ENCODE measurements around the gene ADAMTS14. TPM values are rescaled to one million over a fixed set of nuclear protein-coding genes. Genes with fewer than 3 reads are reported as not detected.
"Not testable (repeated sequence)": the region's sequence is repeated elsewhere in the genome, so short reads cannot be mapped to it uniquely, and the experiment has no call there.

Gene ADAMTS14
- total RNA-seq, 3 donors from 2014 or later = under 0.01 to 0.15 (median under 0.01) TPM

DNA sequence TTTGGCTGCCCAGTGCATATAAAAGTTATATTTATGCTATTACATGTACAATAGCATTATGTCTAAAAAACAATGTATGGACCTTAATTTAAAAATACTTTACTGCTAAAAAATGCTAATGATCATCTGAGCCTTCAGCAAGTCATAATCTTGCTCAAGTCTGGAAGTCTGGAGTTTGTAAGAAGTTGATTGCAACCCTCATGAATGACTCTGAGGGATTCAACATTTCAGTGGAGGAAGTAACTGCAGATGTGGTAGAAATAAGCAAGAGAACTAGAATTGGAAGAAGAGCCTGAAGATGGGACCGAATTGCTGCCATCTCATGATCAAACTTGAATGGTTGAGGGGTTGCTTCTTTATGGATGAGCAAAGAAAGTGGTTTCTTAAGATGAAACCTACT is 13.0 kb upstream of the ADAMTS14 start:
- Histone ChIP-seq H3K36me3 (no peaks in the 10 kb centered on the region), H3K27me3 (no peaks in the 10 kb centered on the region), H3K9me3 (peaks cover 0 to 10% of the 10 kb centered on the region in 2 donors), H3K4me1 (no peaks in the 10 kb centered on the region), H3K4me3 (no peak overlapping the region), H3K27ac (no peak overlapping the region)
- intact Hi-C loops (cut with DNase I; ENCODE audit: low total_unique reads) = no loop called here
- DNase-seq (ENCODE audit: low spot score in 2 of 2) = no peak
- no peak for TF ChIP-seq POLR2AphosphoS5 (IDR thresholded peaks at IDR 0.05)
- TF ChIP-seq, protein P1, sequence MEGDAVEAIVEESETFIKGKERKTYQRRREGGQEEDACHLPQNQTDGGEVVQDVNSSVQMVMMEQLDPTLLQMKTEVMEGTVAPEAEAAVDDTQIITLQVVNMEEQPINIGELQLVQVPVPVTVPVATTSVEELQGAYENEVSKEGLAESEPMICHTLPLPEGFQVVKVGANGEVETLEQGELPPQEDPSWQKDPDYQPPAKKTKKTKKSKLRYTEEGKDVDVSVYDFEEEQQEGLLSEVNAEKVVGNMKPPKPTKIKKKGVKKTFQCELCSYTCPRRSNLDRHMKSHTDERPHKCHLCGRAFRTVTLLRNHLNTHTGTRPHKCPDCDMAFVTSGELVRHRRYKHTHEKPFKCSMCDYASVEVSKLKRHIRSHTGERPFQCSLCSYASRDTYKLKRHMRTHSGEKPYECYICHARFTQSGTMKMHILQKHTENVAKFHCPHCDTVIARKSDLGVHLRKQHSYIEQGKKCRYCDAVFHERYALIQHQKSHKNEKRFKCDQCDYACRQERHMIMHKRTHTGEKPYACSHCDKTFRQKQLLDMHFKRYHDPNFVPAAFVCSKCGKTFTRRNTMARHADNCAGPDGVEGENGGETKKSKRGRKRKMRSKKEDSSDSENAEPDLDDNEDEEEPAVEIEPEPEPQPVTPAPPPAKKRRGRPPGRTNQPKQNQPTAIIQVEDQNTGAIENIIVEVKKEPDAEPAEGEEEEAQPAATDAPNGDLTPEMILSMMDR (IDR thresholded peaks at IDR 0.05) = no peak
- no peak for TF ChIP-seq POLR2A (IDR thresholded peaks at IDR 0.05)

DNA sequence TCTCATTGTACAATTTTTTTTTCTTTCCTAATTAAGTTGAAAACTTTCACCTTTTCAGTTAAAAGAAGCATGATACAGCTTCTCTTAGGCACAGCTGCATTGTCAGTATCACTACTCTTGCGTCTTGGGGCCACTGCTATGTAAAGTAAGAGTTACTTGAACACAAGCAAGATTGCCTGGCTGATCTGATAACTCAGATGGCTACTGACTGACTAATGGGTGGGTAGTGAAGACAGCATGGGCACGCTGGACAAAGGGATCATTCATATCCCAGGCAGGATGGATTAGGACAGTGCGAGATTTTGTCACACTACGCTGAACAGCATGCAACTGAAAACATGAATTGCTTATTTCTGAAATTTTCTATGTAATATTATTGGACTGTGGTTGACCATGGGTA is 11.6 kb upstream of the ADAMTS14 start:
- Histone ChIP-seq H3K4me3 (no peak overlapping the region), H3K36me3 (no peaks in the 10 kb centered on the region), H3K27ac (no peak overlapping the region), H3K9me3 (peaks cover 0 to 10% of the 10 kb centered on the region in 2 donors), H3K27me3 (no peaks in the 10 kb centered on the region), H3K4me1 (no peaks in the 10 kb centered on the region)
- no peak for DNase-seq (ENCODE audit: low spot score in 2 of 2)
- intact Hi-C loops (cut with DNase I; ENCODE audit: low total_unique reads) = no loop called here
- TF ChIP-seq, protein P1 (IDR thresholded peaks at IDR 0.05) = no peak
- TF ChIP-seq POLR2A (IDR thresholded peaks at IDR 0.05) (no peak), POLR2AphosphoS5 (IDR thresholded peaks at IDR 0.05) (no peak)

DNA sequence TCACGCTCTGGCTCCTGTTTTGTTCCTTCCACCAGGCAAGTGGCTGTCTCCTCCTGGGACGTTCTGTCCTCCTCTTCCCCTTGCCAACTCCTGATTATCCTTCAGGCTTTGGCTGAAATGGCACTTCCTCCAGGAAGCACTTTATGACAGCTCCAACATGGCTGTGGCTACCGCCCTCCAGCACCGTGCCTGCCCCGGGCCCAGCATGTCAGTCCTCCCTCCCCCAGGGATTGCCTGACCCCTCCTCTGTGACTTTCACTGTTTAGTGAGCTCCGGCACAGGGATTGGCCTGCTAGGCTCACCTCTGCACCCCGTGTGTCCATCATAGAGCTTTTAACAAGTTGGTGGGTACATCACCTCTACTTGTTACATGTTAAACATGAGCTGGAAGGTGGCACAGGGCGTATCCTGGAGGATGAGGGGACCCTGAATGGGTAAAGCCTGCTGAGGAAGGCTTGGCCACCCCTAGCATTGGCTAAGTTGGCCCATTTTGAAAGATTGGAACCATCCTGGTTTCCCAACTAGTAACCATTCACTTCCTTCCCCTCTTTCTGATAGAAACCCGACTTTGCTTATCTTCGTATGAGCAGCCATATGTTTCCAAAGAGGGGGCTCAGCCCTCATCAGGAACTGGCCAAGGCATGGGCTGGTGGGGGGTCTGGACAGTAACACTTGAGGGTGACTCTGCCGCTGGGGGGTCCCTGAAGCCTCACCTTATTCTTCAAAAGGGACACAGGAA is 10.5 kb upstream of the ADAMTS14 start:
- peak in 1 of 2 donors; percentile 15 for DNase-seq (ENCODE audit: low spot score in 2 of 2)
- H3K9me3 ChIP-seq = peaks cover 0 to 10% of the 10 kb centered on the region in 2 donors
- H3K27me3 ChIP-seq = no peaks in the 10 kb centered on the region
- TF ChIP-seq POLR2A (IDR thresholded peaks at IDR 0.05) (no peak), POLR2AphosphoS5 (IDR thresholded peaks at IDR 0.05) (no peak)
- TF ChIP-seq, protein P1 (IDR thresholded peaks at IDR 0.05) = no peak
- H3K4me3 ChIP-seq = no peak overlapping the region
- H3K4me1 ChIP-seq = no peaks in the 10 kb centered on the region
- intact Hi-C loops (cut with DNase I; ENCODE audit: low total_unique reads) = no loop called here
- no peaks in the 10 kb centered on the region for H3K36me3 ChIP-seq
- no peak overlapping the region for H3K27ac ChIP-seq

DNA sequence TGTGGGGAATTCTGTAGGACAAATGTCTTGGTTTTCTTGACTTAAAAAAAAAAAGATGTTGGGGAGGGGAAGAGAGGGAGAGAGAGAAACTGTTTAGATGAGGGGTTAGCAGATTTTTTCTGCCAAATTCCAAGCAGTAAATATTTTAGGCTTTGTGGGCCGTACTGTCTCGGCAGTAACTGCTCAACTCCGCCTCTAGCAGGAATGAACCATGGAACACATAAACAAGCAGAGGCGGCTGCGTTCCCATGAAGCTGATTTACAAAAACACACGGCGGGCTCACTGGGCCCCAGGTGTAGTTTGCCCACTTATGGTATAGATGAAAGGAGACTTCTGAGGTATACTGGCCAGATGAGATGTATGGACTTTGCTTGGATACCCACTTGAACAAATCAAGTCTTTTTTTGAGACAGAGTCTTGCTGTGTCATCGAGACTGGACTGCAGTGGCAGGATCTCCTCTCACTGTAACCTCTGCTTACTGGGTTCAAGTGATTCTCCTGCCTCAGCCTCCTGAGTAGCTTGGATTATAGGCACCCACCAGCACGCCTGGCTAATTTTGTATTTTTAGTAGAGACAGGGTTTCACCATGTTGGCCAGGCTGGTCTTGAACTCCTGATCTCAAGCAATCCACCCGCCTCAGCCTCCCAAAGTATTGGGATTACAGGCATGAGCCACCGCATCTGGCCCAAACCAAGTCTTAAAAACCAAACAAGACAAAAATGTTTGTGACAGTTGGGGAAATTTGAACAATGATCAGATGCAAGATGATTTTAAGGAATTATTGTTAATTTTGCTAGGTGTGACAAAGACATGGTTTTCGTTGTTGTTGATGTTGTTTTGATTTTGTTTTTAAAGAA is 9.7 kb upstream of the ADAMTS14 start:
- TF ChIP-seq POLR2AphosphoS5 (IDR thresholded peaks at IDR 0.05) (no peak), POLR2A (IDR thresholded peaks at IDR 0.05) (no peak)
- TF ChIP-seq, protein P1 (IDR thresholded peaks at IDR 0.05) = no peak

DNA sequence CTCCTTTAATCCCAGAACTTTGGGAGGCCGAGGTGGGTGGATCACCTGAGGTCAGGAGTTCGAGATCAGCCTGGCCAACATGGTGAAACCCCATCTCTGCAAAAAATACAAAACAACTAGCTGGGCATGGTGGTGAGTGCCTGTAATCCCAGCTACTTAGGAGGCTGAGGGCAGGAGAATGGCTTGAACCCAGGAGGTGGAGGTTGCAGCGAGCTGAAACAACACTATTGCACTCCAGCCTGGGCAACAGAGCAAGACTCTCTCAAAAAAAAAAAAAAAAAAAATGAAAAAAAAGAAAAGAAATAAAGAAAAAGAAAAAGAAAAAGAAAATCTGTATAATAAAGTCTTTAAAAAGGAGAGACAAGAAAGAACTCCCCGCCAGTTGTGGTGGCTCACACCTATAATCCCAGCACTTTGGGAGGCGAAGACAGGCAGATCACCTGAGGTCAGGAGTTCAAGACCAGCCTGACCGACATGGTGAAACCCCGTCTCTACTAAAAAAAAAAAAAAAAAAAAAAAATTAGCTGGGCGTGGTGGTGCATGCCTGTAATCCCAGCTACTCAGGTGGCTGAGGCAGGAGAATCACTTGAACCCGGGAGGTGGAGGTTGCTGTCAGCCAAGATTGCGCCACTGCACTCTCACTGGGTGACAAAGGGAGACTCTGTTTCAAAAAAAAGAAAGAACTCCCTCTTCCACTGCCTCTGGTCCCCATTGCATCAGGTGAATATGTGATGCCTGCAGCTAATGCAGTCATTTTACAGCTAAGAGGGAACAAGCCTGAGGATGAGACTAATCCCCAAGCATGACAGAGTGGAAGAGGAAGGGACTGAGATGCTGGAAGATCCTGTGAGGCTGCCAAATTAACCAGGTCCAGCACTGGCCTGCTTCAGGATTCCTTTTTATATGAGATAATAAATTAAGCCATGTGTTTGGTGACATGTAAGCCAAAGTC is 8.6 kb upstream of the ADAMTS14 start:
- H3K27me3 ChIP-seq; H3K27ac ChIP-seq; intact Hi-C loops (cut with DNase I; ENCODE audit: low total_unique reads); H3K4me1 ChIP-seq; H3K36me3 ChIP-seq; H3K9me3 ChIP-seq; H3K4me3 ChIP-seq: not testable (repeated sequence)
- DNase-seq (ENCODE audit: low spot score in 2 of 2) = peak in 1 of 2 donors; percentile 15

More for the DNA sequence above, 9.7 kb upstream of the ADAMTS14 start:
- Histone ChIP-seq H3K27me3 (no peaks in the 10 kb centered on the region), H3K27ac (no peak overlapping the region), H3K36me3 (no peaks in the 10 kb centered on the region), H3K4me1 (no peaks in the 10 kb centered on the region), H3K4me3 (no peak overlapping the region), H3K9me3 (peaks cover 0 to 10% of the 10 kb centered on the region in 2 donors)
- intact Hi-C loops (cut with DNase I; ENCODE audit: low total_unique reads) = no loop called here
- peak in 1 of 2 donors; percentile 37 for DNase-seq (ENCODE audit: low spot score in 2 of 2)
